Kasumi-1 (cell line): ENCODE data around the gene LRRFIP1.

ENCODE experiments used
- DNase-seq, 2 experiments: peaks; one replicate each; lab custom pipeline; 2025; lab: John Stamatoyannopoulos, UW

Gene LRRFIP1

GRCh38 chr2:237724811-237725478 is 97.6 kb downstream of the LRRFIP1 start:
- DNase-seq = no peak

GRCh38 chr2:237725661-237726060 is 98.3 kb downstream of the LRRFIP1 start:
- peak; percentile 1 to 5 for DNase-seq

DNA sequence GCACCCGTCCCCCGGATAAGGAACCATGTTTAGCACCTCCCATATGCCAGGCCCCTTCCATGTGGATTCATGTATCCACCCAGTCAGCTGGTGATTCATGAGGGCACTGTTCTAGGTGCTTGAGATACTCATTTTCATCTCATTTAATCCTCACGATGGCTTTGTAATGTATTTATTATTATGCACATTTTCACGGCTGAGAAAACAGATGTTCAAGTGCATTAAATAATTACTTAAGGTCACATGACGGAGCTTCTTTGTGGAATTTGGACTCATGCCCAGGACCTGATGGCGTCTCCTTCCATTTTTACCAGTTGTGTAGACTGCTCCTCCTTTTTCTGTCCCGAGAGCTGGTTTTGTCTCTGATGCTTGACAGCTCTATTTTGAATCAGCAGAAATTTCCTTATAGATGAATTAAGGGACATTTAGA is 99.0 kb downstream of the LRRFIP1 start:
- no peak for DNase-seq

DNA sequence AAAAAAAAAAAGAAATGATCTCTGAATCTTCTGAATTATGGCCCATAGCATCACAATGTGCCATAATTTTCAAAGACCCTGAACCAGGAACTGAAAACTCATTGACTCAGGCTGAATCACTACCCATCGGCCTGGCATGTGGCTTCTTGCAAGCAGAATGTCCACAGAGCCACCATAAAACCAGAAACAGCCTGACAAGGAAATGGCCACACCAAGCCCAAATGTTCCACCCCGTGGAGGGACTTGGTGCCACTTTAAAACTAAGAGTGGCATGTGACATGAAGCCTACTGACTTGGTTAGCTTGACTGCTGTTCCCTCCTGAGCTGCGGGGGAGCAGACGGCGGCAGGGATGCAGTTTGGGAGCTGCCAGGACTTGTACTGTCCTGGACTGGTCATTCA is 100.0 kb downstream of the LRRFIP1 start:
- no peak for DNase-seq

- no peak for DNase-seq
Observed at GRCh38 chr2:237729681-237730475, 102.5 kb downstream of the LRRFIP1 start.

DNA sequence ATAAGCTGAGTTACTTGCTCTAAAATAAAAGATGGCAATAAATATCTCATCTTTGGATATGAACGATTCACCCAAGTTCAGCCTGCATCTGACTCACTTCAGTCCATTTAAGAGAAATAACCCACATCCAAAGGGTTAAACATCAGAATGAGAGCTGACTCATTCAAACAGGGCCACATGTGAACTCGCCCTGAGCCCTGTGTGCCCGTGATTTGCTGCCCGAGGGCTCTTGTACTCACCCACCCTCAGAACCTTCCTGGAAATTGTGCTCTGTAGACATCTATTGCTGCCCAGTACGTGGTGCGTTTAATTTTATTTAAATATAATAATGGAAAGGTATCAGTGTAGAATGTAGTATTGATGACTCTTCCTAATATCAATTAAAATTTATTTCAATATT is 104.3 kb downstream of the LRRFIP1 start:
- no peak for DNase-seq

DNA sequence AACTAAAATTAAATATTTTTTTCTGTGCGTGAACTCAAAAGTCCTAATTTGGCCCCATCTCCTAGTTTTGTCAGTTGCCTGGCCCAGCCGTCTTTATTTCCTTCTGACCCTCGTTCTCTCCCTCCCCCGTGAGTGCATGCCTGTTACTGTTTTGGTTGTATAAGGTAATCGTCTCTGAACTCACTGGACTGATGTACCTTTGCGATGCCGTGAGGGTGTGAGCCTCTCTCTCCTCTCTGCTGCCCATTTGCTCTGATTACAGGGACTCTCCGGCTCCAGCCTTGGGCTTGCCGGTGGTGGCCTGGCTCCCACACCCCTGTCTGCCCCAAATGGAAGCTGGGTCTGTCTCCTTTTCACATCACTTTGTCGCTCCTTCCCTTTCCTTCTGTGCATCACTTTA is 104.7 kb downstream of the LRRFIP1 start:
- DNase-seq = no peak

DNA sequence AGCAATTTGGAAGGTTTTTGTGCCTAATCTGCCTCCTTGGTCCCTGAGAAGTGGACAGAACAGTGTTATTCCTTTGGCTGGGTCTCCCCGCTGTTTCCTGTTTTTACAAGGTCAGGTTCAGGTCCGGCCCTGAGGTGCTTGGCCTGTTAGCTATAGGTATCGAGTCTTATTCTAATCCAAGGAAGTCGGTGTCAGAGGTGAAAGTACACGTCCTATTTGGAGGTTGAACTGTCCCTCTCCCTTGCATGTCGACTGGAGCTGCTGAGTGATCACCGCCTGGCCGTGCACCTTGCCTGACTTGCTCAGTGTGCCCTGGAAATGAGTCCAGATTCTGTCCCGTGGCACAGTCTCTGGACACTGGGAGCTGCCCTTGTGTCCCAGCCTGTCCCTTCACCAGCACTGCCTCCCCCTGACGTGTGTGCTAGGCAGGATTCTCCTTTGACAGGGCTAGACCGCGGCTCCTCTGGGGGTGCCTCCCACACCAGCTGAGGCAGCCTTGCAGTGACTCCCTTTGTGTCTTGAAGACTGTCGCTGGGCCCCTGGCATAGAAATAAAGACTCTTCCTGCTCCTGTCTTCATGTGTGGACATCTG is 105.5 kb downstream of the LRRFIP1 start:
- no peak for DNase-seq

DNA sequence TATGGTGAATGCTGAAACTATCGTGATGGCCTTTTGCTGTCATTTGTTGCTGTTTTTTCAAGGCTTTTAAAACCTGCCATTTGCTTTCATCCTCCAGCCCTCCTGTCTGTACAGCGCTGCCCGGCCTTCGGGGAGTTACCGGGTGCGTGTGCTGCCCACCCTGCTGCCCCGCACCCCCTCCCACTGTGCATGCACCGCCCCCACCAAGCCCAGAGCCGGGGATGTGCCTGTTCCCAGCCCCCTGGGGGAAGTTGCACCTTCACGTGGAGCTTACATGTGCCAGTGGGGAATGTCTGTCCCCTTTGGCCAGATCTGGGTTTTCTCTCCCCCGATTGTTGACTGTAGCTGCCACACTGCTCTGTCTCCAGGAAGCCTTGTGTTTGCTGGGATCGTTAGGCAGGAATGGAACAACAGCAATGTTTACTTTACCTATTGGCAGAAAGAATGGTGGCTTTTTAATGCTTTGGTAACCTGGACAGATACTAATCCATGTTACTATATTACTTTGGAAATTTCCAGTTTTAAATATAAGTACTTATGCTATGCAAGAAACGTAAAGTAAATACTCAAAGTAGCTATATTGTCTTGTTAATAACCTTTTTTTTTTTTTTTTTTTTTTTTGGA is 106.4 kb downstream of the LRRFIP1 start:
- no peak for DNase-seq

DNA sequence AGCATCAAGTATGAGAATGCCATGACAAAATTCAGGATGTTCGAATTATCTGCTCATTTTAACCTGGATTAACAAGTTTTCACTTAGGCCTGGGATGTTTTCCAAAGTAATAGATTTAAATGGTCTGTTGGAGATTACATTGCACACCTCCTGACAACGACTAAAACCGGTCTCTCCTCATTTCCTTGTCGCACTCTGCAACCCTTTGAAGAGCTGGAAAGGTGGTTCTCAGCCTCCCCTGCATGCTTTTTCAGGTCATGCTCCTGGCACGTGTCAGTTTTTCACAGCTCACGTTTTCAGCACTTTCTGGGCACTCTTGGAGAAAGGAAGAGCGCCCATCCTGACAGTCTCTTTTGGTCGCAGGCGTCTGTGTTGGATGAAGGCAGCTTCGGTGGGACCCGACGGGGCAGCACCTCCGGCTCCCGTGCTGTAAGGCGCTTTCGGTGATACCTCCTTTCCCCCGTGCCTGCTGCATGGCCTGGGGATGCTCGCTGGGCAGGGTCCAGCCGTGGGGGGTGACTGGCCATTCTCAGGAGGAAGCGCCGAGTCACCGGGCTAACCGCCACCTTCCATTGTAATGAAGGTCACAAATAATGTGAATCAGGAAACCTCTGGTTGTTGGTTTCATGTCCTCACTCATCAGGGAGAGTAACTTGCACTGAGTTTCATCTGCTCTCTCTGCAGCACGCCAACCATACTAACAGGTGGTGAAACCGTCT is 107.7 kb downstream of the LRRFIP1 start:
- DNase-seq = no peak

DNA sequence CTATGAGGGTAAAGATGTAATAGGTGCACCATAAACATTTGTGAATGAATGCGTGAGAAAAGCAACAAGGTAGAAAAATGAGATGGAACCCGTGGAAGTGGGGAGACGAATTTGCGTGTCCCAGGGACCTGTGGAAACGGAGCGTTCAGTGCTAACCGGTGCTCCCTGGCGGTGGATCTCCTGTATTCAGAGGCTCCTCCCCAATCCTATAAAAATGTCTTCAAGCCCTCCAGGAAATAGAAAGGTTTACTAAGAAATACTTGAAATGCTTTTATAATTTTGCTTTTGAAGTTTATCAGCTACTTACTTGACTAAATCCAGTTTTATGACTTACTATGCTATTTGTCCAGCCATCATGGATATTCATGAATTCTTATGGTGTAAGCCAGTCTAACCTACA is 108.4 kb downstream of the LRRFIP1 start:
- DNase-seq = no peak

DNA sequence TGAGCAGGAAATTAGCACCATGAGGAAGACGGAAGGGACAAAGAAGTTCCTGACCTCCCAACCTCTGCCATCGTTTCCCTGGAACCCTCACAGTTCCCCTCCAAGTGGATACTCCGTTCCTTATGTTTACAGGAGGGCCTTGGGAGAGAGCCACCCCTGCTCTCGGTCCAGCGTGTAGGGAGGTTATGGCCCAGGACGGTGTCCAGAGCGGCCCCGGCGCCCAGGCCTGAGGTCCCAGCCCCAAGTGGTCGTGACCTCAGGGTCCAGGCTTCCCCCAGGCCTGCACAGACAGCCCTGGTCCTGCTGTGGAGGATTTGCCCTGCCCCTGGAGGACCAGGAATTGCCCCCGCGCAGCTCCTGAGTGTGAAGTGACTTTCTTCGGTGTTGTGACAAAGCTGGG is 109.4 kb downstream of the LRRFIP1 start:
- DNase-seq = no peak

- DNase-seq = no peak
Observed at GRCh38 chr2:237737196-237737865, 109.9 kb downstream of the LRRFIP1 start.

DNA sequence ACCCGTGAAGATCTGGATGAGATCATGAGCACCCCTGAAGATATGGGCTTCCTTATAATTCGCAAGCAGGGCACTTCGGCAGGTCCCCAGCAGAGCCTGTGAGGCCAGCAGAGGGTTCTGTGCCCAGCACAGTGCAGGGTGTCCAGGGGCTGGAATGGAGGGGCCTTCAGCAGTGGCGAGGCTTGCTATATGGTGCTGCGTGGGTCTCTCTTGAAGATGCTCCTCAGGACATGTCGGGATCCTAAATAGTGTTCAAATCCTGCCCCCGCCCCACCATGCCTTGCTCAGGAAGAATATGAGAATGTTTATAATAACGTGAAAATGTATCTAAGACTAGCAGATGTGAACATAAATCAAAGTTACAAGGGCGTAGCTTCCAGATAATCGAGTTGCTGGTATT is 110.9 kb downstream of the LRRFIP1 start:
- no peak for DNase-seq

GRCh38 chr2:237739101-237739500 is 111.7 kb downstream of the LRRFIP1 start:
- DNase-seq = no peak

DNA sequence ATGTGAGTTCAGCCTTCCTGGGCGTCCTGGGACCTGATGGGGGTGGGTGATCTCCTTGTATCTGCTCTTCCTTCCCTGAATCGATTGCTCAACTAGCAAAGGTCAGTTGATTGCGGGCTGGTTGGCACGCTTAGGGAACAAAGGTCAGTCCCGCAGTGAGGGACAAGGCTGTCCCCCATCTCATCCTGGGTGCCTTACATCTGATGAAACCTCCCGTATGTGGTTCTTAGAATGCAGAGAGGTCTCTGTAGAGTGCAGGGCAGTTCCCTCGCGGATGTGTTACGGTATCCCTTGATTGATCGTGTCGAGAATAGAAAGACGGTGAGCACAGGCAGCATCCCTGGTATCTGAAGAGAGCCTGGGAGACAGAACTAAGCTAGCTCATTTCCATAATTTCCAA is 114.8 kb downstream of the LRRFIP1 start:
- no peak for DNase-seq

- DNase-seq = no peak
Observed at GRCh38 chr2:237742614-237743013, 115.2 kb downstream of the LRRFIP1 start.

DNA sequence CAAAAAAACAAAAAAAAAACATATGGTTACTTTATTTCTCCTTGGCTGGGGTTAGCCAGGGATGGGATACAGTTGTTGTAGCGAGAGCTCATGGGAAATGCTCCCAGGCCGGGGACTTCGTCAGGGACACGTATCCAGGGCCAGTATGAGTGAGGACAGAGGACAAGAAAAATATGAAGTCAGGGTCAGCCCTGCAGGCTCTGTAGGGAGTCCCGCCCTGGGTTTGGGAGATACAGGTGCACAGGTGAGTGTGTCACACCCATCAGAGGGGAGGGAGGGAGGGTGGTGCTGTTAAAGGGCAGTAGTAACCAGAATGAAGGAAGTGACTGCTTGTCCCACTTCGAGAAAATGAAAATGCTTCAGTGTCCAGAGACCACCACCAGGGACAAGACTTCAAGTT is 115.6 kb downstream of the LRRFIP1 start:
- no peak for DNase-seq

GRCh38 chr2:237743561-237744269 is 116.3 kb downstream of the LRRFIP1 start:
- no peak for DNase-seq

DNA sequence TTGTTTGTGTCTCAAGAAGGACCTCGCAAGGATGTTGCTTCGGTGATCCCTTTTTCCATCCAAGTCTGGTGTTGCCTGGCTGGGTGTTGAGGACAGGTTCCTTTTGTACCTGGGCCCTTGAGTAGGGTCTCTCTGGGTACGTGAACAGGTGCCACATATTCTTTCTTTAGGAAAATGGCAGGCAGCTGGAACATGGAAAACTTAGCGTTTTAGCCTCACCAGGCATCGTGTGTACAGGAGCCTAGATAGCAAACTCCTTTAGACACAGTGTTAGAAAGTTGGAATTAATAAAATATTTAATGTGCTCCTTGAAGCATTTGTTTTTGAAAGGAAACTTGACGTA is 116.9 kb downstream of the LRRFIP1 start:
- DNase-seq = no peak
